ENCODE data around the gene NAT14. TPM values are rescaled to one million over a fixed set of nuclear protein-coding genes. Genes with fewer than 3 reads are reported as not detected.

Gene NAT14
- total RNA-seq, 2 donors from 2014 or later, result 4.9 to 7.7 TPM

DNA sequence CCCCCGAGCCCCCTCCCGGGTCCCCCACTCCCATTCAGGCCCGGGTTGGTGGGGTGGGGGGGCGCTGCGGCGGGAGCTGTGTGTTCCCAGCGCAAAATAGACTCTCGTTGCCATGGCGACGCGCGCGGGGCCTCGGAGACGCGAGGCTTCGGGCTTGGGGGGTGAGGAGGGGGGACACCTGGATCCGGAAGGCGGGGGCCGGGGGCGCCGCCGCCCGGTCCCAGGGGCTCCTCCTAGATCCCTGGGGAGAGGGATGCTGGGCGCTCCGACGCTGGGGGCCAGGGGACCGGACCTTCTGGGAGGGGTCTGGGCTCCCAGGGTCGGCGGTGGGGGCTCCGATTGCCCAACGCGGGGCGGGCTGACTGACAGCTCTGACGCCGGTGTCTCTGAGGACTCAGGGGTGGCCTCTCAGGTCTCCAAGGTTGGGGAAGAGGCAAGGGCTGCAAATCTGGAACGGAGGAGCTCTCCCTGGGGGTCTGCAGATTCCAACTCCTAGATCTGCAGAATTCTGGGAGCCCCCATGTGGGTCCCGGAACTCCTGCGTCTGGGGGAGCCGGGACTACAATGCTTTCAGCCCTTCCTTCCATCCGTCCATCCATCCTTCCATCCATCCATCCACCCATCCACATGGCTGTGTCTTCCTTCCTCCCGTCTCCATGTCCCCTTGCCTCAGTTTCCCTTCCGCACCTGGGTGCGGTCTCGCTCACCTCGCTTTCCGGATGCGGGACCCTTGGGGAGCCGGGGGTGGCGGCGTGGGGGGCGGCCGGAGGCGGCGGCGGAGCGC is 32.8 kb upstream of the NAT14 start:
- TF ChIP-seq, protein P1, sequence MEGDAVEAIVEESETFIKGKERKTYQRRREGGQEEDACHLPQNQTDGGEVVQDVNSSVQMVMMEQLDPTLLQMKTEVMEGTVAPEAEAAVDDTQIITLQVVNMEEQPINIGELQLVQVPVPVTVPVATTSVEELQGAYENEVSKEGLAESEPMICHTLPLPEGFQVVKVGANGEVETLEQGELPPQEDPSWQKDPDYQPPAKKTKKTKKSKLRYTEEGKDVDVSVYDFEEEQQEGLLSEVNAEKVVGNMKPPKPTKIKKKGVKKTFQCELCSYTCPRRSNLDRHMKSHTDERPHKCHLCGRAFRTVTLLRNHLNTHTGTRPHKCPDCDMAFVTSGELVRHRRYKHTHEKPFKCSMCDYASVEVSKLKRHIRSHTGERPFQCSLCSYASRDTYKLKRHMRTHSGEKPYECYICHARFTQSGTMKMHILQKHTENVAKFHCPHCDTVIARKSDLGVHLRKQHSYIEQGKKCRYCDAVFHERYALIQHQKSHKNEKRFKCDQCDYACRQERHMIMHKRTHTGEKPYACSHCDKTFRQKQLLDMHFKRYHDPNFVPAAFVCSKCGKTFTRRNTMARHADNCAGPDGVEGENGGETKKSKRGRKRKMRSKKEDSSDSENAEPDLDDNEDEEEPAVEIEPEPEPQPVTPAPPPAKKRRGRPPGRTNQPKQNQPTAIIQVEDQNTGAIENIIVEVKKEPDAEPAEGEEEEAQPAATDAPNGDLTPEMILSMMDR (IDR thresholded peaks at IDR 0.05), result no peak
- DNase-seq, result no peak
- H3K27me3 ChIP-seq, result peaks cover 22% of the 10 kb centered on the region
- H3K27ac ChIP-seq, result no peak overlapping the region
- peak overlapping the region in 1 of 2 donors; percentile 35 for H3K9ac ChIP-seq (ENCODE audit: low read depth in 2 of 2, low read length in 2 of 2)
- H3K36me3 ChIP-seq, result no peaks in the 10 kb centered on the region
- intact Hi-C loops (cut with DNase I), result no loop called here
- no peak overlapping the region for H3K4me3 ChIP-seq
- H3K4me1 ChIP-seq, result no peaks in the 10 kb centered on the region
- H3K9me3 ChIP-seq, result no peaks in the 10 kb centered on the region

DNA sequence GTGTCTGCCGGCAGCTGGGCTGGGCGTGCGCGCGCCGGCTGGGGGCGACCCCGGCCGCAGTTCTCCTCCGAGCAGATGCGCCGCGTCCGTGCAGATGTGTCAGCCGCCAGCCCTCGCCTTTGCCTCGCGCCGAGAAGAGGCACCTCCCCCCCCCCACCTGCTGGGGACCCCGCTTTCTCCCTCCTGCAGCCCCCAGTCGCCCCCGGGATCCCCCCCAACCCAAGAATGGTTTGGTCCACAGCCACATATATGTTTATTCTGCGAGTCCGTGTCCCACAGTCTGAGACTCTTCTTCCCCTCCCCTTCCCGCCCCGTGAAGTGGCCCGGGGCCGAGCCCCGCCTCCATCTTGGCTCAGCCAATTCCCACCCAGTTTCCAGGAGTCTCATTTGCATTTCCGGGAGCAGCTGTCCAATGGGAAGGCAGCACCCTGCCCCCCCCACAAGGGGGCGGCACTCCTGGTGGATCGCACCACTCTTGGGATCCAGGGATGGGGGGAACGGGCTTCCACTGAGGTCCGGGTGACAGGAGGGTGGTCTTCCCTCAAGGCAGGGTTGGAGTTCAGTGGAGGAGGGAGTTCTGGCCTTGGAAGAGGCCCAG is 32.1 kb upstream of the NAT14 start:
- TF ChIP-seq, protein P1 (IDR thresholded peaks at IDR 0.05), result no peak
- H3K4me1 ChIP-seq, result no peaks in the 10 kb centered on the region
- intact Hi-C loops (cut with DNase I), result no loop called here
- DNase-seq, result peak; percentile 63
- H3K4me3 ChIP-seq, result no peak overlapping the region
- no peak overlapping the region for H3K27ac ChIP-seq
- no peaks in the 10 kb centered on the region for H3K9me3 ChIP-seq
- no peaks in the 10 kb centered on the region for H3K36me3 ChIP-seq
- H3K27me3 ChIP-seq, result peaks cover 22% of the 10 kb centered on the region
- peak overlapping the region in 1 of 2 donors; percentile 35 for H3K9ac ChIP-seq (ENCODE audit: low read depth in 2 of 2, low read length in 2 of 2)

DNA sequence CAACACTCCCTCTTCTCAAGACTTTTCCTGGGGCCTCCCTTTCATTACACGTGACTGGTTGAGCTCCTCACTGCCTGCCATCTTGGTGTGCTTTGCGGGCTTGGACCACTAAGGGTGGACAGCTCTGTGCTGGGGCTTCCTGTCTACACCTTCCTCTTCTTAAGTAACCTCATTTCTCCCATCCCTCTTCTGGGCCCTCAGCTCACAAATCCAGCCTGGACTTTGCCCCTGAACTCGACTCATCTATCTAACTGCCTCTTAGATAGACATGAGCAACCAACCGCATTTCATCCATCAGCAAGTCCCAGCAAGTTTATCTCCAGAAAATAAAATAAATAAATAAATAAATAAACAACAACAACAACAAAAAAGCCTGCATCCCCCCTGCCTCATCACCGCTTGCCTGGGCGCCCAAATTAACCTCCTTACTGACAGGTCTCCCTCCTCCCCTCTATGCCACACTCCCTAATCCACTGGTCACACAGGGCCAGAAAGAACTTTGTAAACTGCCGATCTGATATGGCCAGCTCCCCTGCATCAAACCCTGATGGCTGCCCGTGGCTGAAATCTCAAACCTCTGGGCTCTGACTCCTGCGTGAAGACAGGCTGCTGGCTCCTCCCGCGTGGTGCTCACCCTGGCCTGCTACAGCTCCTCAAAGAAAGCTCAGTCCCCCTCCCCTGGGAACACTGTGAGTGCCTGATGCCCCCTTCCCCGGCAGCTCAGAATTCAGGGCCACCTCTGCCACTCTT is 31.3 kb upstream of the NAT14 start:
- Histone ChIP-seq H3K36me3 (no peaks in the 10 kb centered on the region), H3K9ac (ENCODE audit: low read depth in 2 of 2, low read length in 2 of 2) (no peak overlapping the region), H3K4me1 (no peaks in the 10 kb centered on the region), H3K4me3 (no peak overlapping the region), H3K27me3 (peaks cover 22% of the 10 kb centered on the region), H3K27ac (no peak overlapping the region), H3K9me3 (no peaks in the 10 kb centered on the region)
- intact Hi-C loops (cut with DNase I), result no loop called here
- no peak for DNase-seq
- TF ChIP-seq, protein P1 (IDR thresholded peaks at IDR 0.05), result no peak

DNA sequence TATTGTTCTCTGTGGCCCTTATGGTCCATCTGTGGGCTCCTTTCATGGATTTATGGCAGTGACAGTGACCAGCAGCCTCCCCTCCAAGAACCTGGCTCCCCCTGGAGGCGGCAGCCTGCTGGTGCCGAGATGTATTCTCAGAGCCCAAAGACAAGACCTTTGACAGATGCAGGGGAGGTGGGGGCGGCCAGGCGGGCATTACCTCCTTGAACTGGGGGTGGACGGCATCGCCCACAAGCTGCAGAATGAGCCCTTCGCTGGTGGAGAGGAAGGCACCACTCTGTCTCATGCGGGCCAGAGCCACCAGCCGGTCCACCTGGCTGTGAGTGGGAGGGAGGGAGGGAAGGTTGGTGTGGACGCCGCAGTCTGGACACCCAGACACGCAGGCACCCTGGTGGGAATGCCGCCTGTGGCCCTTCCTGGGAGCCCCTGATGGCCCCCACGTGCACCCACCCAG is 30.2 kb upstream of the NAT14 start:
- no peaks in the 10 kb centered on the region for H3K36me3 ChIP-seq
- DNase-seq, result no peak
- H3K27me3 ChIP-seq, result peaks cover 14% of the 10 kb centered on the region
- H3K4me3 ChIP-seq, result no peak overlapping the region
- H3K27ac ChIP-seq, result no peak overlapping the region
- H3K4me1 ChIP-seq, result no peaks in the 10 kb centered on the region
- no peak overlapping the region for H3K9ac ChIP-seq (ENCODE audit: low read depth in 2 of 2, low read length in 2 of 2)
- no peaks in the 10 kb centered on the region for H3K9me3 ChIP-seq
- intact Hi-C loops (cut with DNase I), result no loop called here
- TF ChIP-seq, protein P1 (IDR thresholded peaks at IDR 0.05), result peak; percentile 37

DNA sequence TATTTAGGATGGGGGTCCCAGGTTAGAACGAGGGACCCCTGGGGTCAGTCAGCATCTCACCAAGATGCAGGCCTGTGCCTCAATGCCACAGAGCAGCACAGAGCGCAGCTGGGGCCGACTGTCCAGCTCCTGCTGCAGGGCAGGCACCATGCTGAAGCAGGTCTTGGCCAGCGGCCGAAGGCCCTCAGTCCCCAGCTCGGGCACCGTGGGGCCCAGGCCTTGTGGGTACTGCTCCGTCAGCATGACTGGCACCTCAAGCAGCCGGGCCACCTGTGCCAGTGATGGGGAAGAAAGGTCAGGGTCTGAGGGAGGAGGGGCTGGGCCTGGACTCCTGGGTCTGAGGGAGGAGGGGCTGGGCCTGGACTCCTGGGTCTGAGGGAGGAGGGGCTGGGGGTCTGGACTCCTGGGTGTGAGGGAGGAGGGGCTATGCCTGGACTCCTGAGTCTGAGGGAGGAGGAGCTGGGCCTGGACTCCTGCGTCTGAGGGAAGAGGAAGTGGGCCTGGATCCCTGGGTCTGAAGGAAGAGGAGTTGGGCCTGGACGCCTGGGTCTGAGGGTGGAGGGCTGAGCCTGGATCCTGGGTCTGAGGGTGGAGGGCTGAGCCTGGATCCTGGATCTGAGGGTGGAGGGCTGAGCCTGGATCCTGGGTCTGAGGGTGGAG is 29.3 kb upstream of the NAT14 start:
- H3K27me3 ChIP-seq, result peaks cover 14% of the 10 kb centered on the region
- H3K36me3 ChIP-seq, result no peaks in the 10 kb centered on the region
- DNase-seq, result no peak
- no peak overlapping the region for H3K4me3 ChIP-seq
- TF ChIP-seq, protein P1 (IDR thresholded peaks at IDR 0.05), result no peak
- no peak overlapping the region for H3K9ac ChIP-seq (ENCODE audit: low read depth in 2 of 2, low read length in 2 of 2)
- intact Hi-C loops (cut with DNase I), result no loop called here
- no peak overlapping the region for H3K27ac ChIP-seq
- H3K4me1 ChIP-seq, result no peaks in the 10 kb centered on the region
- no peaks in the 10 kb centered on the region for H3K9me3 ChIP-seq

Measured in colonic mucosa (tissue), 4 donors.